HG02610 (cell line): ENCODE results near the gene EZH1.
"Not testable (repeated sequence)": the region's sequence is repeated elsewhere in the genome, so short reads cannot be mapped to it uniquely, and the experiment has no call there.

Experiments
- ATAC-seq: cut with Tn5 transposase; IDR thresholded peaks from one replicate; pipeline ENCODE4 v1.9.1; 2021; ENCODE audit warnings: mild to moderate bottlenecking, moderate library complexity; ENCODE audit not compliant: unreplicated experiment

EZH1 gene

DNA sequence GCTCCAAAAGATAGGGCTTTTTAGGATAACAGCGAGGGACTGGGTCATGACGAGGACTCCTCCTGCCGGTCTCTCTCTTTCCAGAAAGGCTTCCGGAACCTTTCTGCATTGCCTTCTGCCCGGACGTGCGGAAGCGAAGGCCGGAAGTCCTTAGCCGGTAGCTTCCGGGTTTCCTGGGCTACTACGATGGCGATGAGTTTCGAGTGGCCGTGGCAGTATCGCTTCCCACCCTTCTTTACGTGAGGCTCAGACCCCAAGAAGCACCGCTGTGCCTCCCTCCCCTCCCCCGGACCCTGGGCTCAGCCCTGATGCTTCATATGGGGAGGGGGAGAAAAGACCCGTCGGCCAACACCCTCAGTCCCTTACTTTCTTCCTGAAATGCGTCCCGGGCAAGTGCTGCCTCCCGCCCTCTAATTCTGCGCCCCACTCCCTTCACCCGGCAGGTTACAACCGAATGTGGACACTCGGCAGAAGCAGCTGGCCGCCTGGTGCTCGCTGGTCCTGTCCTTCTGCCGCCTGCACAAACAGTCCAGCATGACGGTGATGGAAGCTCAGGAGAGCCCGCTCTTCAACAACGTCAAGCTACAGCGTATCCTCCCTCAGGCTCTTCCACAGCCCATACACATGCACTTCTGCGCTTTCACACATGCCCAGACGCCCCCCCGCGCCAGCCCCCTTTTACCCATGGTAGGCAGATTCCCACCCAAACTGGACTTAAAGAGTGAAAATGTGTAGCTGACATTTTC, 28.6 kb upstream of the EZH1 start, which contains the start of gene VPS25:
Gene VPS25 (plus strand): TSS at position 160 of the 746 bp plus-strand sequence. CDS start 27 bp downstream, at position 187.
- ATAC-seq: no peak

DNA sequence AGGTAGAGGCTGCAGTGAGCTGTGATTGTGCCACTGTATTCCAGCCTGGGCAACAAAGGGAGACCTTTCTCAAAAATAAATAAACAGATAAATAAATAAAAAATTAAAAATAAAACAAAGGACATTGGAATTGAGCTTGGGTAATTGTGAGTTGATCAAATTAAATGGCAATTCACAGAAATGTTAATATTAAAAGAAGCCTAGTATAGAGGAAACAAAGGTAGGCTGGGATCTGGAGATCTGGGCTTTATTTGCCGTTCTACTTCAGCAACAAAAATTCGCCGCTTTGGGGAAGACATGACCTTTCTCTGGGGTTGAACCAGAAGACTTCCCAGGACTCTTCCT, 28.1 kb upstream of the EZH1 start:
- ATAC-seq: no peak

DNA sequence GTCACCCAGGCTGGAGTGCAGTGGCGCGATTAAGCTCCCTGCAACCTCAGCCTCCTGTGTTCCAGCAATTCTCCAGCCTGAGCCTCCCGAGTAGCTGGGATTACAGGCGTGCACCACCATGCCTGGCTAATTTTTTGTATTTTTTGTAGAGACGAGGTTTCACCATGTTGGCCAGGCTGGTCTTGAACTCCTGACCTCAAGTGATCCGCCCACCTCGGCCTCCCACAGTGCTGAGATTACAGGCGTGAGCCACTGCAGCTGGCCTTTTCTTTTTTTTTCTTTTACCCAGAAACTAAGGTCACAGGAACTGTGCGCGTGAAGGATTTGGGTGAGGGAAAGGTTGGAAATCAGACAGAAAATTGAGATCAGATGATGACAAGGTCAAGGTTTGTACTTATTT, 25.1 kb upstream of the EZH1 start:
- not testable (repeated sequence) for ATAC-seq

DNA sequence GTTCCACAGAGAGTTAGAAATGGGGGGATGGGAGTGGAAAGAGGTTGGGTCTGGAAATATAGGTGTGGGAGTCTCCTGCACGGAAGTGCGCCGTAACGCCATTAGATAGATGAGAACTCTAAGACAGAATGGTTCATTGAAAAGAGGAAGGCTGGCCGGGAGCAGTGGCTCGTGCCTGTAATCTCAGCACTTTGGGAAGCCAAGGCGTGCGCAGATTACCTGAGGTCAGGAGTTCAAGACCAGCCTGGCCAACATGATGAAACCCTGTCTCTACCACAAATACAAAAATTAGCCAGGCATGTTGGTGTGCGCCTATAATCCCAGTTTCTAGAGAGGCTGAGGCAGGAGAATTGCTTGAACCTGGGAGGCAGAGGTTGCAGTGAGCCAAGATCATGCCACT, 23.2 kb upstream of the EZH1 start:
- not testable (repeated sequence) for ATAC-seq

DNA sequence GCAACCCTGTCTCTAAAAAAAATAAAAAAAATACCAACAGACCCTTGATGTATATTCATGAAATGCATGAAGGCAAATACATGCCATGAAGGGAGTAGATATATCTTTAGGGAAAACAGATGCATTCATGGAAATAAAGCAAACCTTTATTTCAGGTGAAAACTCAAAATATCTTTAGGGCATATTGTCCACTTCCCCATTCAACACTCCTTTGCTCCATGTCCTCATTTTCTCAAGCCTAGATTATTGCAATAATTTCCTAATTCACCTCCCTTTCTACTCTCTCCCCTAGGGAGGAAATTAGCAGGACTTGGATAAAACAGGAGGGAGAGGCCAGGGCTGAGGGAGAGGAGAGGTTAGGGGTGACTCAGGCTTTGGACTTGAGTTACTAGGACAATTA, 22.7 kb upstream of the EZH1 start:
- ATAC-seq: no peak

DNA sequence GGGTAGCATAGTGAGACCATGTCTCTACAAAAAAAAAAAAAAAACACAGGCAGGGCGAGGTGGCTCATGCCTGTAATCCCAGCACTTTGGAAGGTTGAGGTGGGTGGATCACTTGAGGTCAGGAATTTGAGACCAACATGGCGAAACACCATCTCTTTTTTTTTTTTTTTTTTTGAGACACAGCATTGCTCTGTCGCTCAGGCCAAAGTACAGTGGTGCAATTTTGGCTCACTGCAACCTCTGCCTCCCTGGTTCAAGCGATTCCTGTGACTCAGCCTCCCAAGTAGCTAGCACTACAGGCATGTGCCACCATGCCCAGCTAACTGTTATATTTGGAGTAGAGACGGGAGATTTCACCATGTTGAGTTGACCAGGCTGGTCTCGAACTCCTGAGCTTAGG, 21.3 kb upstream of the EZH1 start:
- ATAC-seq: no peak

DNA sequence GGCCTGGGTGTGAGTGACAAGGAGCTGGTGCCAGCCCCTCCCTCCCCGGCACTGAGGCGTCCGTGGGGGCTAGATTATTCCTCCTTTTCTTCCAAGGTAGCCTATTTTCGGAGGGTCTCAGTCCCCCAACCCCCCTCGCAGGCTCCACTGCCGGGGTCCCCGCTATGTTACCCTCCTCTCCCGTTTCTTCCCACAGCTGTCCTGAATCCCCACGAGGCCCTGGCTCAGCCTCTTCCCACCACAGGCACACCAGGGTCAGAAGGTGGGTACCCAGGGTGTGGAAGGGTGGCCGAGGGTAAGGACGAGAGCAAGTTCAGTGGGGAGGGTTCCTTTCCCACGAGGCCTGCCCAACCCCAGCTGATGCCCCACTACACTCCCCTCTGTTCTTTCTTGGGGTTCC, 16.8 kb upstream of the EZH1 start:
- no peak for ATAC-seq

DNA sequence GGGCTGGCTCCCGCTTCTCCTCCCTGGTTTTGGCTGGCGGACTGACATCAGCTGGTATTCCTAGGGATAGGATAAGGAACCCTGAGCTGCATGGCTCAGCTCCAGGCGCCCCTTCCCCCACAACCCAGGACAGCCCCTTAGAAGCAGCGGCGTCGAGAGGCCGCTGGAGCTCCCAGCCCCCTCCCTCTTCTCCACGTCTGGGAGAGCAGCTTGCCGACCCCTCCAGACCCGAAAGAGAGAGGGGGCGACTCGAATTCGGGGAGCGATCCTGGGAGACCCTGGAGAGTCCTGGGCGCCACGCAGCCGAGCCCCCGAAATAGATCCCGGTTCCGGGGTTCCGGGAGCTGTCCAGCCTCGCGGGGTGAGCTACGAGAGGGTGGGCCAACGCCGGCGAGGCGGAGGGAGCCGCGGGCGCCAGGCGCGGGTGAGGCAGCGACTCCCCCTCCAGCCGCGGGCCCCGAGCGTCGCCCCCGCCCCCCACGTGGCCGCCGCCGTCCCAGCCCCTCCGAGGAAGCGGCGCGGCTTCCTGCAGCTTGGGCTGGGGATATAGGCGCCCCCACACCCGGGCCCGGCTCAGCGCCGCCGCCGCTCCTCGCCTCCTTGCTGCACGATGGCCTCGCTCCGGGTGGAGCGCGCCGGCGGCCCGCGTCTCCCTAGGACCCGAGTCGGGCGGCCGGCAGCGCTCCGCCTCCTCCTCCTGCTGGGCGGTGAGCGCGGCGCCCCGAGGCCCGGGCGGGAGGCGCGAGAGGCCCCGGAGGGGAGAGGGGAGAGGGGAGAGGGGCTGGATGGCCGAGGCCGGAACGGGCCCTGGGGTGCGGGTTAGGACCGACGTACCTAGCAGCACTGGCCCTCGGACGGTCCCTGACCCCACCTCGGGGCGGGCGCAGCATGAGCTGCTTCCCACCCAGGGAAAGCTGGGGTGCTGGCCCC, 16.1 kb upstream of the EZH1 start, which contains the start of gene RAMP2:
Gene RAMP2 (plus strand): TSS at position 576 of the 930 bp plus-strand sequence. CDS start 35 bp downstream, at position 611.
- ATAC-seq: no peak

DNA sequence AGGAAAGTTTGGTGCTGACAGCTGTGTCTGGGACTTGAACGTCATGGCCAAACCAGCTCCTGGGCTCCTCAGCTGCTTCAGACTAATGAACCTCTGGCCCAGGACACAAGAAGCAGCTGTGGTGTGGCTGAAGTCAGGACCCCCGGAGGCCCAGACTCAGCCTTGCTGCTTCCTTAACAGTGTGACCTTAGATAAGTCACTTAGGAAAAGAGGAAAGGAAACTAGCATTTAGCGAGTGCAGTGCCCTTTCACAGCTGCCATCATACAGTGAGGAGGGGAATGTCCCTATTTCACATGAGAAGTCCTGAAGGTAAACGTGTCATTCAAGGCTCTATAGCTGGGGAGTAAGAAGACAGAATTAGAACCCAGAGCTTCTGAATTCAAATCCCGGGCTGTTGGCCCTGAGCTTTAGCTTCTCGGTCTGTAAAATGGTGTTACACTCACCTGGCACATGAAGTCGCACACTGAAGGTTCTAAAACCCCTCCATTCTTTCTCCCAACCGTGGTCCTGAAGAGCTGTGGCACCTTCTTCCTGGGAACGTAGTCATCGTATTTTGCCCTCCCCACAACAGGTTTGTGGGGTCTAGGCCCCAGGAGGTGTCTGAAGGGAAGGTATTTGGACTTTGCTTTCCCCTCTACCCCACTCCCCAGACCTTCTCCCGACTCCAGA, 15.3 kb upstream of the EZH1 start:
- ATAC-seq: peak; percentile 64

DNA sequence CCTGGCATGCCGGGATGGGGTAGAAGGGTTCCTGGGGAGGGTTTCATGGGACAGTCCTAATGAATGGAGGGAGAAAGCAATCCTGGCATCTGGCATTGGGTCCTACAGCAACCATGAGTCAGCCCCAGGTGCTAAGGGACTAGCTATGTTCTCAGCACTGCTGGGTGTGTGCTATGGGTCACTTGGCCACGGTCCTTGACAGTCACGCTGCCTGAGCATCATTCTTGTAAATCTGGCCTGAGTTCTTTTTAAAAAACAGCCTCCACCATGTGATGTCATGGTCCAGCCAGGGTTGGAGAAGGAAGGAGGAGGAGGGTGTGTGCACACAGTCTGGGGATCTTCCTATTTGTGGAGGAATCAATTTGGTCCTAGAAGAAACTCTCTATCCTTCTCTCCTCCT, 9.9 kb upstream of the EZH1 start:
- ATAC-seq: no peak

DNA sequence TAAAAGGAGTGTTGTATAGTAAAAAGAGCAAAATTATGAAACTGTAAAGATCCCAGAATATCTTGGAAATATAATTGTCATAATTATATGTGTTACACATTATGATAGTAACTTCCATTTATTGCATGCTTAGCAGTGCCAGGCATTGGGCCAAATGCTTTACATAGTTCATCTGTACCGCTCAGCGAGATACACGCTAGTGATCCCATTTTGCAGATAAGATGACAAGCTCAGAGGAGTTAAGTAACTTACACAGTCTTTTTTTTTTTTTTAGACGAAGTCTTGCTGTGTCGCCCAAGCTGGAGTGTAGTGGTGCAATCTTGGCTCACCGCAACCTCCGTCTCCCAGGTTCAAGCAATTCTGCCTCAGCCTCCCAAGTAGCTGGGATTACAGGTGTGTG, 6.8 kb upstream of the EZH1 start:
- no peak for ATAC-seq

DNA sequence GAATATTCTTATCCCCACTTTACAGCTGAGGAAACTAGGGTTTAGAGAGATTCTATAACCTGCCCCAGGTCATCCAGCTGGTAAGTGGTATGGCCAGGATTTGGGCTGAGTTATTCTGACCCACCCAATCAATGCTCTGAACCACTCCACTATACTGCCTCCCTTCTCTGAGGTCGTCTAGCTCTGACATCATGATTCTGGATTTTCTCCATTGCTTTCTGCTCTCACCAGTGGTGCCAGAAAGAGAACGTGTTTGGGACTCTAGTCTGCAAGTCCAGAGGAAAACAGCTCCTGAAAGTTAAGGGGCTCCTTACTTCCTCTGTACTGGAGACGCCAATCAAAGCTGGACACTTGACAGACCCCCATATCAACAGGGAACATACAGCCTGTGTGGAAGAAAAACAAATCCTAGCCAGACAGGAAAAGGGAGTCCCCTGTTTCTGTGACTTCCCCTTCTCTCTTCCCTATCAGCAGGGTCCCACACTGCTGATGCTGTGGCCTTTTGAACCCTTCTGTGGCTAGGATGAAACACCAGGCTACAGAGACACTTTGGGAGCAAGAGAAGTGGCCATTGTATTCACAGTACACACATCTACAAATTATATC, 6.0 kb upstream of the EZH1 start:
- no peak for ATAC-seq

DNA sequence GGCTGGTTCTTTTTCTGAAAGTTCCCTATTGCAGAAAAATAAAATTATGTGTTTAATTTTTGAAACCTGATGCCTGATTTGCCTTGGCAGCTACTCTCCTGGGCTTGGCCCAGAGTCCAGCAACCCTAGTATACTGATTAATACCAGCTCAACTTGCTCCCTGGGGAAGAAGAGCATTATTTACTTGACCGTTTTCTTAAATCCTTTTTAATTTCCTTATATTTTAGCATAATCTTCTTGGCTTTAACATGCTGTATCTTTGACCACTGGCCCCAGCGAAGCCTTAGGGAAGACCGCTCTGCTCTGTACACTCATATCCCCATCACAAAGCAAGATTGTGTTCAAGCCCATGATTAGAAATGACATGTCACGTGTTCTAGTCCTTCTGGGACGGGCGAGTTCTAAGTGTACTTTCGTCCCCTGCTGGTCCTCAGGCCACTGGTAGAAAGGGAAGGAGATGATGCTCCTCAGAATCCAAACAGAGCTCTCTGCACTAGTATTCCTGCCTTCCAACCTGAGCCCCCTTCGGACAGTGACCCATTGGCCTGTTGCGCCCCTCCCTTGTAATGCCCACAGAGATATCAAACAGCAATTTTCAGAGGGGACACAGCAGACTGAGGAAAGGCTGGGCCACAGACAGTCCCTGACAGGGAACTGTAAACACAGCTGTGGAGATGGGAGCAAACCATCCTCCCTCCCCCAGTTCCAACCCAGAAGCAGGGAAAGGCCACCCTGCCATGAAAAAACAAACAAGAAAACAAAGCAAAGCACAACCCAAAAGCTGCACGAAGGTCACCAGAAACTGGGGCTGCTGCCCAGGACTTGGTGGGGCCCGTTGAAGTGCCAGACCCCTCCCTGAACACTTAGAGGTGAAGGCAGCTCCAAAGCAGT, 4.3 kb upstream of the EZH1 start:
- ATAC-seq: no peak

DNA sequence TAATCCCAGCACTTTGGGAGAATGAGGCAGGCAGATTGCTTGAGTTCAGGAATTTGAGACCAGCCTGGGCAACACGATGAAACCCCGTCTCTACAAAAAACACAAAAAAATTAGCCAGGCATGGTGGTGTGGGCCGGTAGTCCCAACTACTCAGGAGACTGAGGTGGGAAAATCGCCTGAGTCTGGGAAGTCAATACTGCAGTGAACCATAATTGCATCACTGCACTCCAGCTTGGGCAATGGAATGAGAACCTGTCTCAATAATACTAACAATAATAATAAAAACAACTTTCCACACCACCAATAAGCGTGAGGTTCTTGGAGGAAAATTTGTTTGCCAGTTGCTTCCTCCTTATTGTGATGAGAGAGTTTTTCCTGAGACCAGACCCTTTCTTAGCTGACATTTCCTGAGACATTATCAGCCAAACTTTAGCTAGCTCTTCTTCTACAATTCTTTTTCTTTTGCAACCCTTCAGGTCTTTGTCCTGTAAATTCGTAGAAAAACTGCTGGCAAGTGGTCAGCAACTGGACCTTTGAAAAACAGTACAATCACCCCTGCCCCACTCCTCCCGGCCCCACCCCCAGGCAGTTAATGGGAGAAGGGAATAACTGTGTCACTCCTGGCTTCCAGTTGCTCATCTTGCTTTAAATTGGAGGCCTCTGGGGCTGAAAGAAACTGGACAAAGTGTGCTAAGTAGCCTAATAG, 3.5 kb upstream of the EZH1 start:
- no peak for ATAC-seq

DNA sequence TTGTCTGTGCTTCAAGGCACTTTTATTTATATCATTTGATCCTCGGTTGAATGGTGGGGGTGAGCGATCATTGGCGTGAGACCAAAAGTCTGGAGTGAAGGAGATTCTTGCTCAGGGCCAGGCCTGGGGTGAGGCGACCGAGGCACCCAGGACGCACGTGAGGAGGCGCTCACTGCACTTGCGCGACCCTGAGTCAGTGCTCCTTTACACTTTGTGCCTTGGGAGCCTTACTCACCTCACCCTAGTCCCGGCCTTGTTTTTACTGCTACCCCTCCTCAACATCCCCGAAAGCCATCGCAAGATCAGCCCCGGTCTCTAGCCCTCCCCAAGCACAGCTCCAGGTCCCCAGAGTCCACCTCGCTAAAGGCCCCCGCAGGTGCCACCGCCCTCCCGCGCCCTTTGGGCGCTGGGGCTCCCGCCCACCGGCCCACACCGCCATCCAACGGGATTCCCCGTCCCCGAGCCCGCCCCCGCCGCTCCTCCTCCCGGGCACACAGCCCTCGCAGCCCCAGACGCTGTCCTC, 496 bp downstream of the EZH1 start:
- ATAC-seq: peak; percentile 54

DNA sequence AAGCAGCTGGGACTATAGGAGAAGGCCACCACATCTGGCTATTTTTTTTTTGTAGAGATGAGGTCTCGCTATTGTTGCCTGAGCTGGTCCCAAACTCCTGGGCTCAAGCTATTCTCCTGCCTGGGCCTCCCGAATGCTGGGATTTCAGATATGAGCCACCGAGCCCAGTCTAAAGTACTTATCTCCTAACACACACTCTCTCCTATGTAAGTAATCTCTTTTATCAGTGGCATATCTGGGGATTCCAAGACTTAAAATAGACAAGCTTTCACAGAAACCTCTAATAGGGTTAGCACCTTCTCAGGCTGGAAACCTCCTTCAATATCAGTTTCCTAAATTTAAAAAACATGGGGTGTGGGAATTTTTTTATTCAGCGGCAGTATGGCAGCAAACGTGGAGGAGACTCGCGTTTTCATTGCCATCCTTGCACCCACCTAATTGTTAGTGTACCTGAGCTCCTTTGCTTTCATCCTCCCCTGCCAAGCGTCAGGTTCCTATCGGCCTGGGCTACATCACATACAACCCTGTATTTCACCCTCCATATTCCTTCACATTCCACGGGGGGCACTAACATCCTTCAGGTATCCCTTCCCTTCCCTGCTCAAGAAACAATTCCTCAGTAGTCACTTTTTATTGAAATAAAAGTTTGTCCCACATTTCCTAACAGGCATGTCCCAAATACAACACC, 1.1 kb downstream of the EZH1 start:
- ATAC-seq: no peak

DNA sequence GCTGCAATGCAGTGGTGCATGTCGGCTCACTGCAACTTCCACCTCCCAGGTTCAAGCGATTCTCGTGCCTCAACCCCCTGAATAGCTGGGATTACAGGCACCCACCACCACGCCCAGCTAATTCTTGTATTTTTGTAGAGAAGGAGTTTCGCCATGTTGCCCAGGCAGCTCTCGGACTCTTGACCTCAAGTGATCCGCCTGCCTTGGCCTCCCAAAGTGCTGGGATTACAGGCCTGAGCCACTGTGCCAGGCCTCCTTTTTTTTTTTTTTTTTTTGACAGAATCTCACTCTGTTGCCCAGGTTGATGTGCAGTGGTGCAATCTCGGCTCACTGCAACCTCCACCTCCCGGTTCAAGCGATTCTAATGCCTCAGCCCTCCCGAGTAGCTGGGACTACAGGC, 1.9 kb downstream of the EZH1 start:
- ATAC-seq: not testable (repeated sequence)

DNA sequence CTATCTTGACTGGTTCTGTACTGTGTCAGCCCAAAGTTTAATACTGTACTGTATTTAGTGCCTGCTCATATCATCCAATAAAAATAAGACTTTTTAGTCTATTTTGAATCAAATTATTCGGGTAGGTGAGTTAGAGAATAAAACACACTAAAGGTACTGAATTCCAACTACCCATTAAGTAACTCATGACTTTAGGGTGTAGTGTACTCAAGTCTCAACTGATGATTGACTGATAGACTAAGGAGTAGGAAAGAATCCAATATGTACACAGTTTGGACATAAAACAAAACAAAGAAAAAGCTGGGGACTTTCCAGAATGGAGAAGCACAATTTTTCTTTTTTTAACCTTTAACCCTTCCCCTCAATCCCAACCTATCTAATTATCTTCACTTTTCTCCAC, 4.1 kb downstream of the EZH1 start:
- no peak for ATAC-seq

DNA sequence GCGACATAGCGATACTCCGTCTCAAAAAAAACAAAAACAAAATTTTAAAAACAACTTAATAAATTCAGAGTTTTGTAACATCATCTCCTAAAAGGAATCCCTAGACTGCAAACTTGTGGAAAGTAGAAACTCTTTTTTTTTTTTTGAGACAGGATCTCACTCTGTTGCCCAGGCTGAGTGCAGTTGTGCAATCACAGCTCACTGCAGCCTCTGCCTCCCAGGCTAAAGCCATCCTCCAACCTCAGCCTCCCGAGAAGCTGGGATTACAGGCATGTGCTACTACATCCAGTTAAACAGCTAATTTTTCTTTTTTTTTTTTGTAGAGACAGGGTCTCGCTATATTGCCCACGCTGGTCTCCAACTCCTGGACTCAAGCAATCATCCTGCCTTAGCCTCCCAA, 19.7 kb downstream of the EZH1 start:
- ATAC-seq: no peak
